Activated CD4-positive, CD25-positive, alpha-beta regulatory T cell treated with anti-CD3 and anti-CD28 coated beads, Interleukin-2, amount 50 U/mL, for 16 hours (primary cell): ENCODE measurements around the gene CELSR1.

Experiments
- DNase-seq: peaks from one replicate; pipeline ENCODE4 v3.0.0-alpha.2; 2020; ENCODE audit warnings: low read depth, low spot score

The CELSR1 gene

GRCh38 chr22:46362934-46363515 lies 174.4 kb downstream of the CELSR1 start:
- no peak for DNase-seq

GRCh38 chr22:46362203-46362933 lies 175.1 kb downstream of the CELSR1 start:
- no peak for DNase-seq

GRCh38 chr22:46361826-46362202 lies 175.6 kb downstream of the CELSR1 start:
- no peak for DNase-seq

GRCh38 chr22:46360891-46361290 lies 176.5 kb downstream of the CELSR1 start:
- DNase-seq = no peak

- DNase-seq = no peak
Measured at GRCh38 chr22:46360097-46360496, 177.3 kb downstream of the CELSR1 start.

DNA sequence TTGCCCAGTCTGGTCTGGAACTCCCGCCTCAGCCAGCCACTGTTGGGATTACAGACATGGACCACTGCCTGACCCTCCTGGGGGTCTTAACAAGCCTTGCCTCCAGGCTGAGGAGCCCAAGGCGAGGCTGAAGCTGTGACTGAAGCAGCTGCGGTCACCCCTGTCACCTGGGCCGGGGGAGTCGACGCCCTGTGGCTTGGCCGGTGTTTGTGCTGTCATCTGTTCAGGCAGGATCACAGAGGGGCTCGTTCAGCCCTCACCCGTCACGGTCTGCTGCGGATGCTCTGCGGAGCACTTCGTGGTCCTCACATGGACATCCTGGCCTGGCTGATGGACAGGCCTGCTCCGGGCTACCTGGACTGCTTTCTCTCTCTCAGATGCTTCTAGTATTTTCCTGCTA lies 178.1 kb downstream of the CELSR1 start:
- no peak for DNase-seq

DNA sequence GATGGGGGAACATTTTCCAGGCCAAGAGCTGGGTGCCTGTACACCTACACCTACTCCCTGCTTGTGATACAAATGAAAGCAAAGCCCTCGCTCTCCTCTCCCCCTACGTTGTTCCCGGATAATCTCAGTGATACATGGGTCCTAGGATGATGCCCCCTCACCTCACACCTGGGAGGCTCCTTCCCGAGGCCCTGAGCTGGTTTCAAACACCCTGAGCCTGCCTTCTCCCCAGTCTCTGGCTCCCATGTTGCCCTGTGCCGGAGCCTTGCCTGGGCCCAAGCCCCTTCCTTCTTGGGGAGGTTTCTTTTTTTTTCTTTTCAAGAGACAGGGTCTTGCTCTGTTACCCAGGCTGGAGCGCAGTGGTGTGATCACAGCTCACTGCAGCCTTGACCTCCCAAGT lies 178.7 kb downstream of the CELSR1 start:
- DNase-seq = no peak

DNA sequence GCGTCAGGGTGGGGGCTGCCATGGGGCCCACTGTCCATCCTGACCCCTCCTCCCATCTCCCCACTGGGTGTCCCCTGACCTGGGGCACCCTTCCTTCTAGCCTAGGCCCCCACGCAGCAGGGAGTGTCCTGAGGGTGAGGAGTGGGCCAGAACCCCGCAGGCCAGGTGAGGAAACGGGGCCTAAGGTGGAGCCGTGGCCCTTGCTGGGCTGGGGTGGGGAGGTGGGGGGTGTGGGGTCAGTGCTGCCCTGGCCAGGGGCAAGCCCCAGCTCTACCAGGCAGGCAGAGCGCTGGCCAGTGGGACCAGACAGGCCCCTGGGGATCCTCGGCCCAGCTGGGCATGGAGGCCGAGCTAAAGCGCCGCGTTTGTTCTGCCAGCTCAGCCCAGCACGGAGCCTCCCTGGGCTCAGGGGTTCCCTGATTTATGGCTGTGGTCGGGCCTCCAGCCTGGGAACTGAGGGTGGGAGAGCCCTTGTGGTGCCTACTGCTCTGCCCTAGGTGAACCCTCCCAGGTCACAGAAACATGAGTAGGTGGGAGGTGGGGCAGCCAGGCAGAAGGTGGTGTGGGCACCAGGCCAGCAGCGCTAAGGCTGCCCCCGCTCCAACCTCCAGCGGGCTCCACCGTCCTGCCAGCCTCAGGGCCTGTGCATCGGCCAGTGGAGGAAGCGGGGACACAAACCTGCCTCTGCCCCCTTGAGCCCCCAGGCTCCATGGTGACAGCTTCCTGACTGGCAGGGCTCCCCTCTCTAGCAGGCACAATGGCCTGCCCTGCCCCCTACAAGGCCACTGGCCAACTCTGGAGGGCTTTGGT lies 179.5 kb downstream of the CELSR1 start:
- no peak for DNase-seq

- no peak for DNase-seq
Measured at GRCh38 chr22:46356496-46357480, 180.6 kb downstream of the CELSR1 start.

GRCh38 chr22:46355996-46356471 lies 181.4 kb downstream of the CELSR1 start:
- no peak for DNase-seq

- no peak for DNase-seq
Measured at GRCh38 chr22:46355369-46355995, 181.9 kb downstream of the CELSR1 start.

DNA sequence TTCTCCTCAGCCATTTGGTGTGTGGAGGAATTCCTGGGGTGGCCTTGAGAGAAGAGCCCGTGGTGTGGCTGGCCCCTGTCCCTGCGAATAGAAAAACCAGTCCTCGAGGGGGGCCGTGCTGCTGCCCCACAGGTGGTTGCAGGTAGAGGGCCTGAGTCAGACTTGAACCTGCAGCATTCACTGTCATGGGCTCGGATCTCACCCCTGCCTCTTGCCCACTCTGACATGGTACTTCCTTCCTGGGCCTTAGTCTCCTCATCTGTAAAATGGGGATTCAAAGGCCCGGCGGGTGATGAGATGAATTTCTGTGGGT lies 182.5 kb downstream of the CELSR1 start:
- no peak for DNase-seq

DNA sequence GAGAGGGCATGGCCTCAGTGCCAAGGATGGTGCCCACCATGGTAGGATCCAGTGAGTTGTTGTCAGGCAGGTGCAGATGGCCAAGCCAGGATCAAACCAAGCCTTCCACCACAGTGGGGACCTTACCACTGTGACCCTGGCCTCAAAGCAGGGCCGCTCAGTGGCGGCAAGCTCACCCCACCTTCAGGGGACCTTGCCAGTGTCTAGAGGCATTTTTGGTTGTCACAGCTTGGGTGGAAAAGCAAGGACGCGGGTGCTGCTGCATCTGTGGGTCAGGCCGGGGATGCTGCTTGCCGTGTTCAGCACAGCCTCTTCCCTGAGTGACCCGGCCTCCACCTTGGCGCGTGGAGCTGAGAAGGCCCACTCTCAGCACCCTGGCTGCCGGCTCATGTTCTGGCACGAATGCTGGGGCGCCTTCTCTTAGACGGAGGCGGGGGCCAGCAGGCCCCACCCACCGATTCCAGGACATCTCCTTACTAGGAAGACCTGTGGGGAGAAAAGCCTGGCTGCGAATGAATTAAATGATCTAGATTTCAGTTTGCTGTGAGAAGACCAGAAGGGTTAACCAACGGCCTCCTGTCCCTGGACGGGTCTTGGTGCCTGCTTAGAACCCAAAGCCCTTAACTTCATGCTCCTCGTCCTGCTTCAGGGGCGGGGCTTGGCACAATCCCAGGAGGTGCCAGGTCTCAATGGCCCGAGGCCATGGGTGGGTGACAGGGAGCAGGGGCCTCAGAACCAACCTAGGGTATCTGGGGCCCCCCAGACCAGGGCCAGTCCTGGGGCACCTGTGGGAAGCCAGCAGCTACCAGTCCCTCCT lies 183.0 kb downstream of the CELSR1 start:
- no peak for DNase-seq

DNA sequence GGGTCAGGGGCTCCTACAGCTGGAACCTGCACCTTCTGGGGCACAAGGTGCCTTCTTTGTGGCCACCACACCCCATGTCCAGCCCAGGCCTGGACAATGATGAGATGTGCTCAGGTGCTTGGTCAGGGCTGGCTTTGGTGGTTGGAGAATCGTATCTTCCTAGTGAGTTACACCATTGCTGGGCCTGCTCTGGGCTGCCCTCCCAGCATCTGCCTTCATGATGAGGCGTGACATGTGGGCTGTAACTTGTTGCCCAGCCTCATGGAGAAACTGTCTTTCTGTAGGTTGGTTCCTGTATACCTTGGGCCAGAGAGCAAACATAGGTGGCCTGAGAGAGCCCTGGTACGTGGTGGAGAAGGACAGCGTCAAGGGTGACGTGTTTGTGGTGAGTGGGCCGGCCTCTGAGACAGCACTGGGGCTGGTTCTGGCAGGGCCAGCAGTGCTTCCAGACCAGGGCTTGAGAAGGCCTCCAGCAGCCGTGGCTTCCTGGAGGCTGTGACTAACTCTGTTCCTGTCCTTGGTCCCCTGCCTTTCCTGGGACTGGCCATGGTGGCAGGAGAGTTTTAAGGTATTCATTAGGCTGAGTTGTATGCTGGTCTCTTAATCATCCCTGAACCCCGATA lies 183.8 kb downstream of the CELSR1 start:
- DNase-seq = no peak

DNA sequence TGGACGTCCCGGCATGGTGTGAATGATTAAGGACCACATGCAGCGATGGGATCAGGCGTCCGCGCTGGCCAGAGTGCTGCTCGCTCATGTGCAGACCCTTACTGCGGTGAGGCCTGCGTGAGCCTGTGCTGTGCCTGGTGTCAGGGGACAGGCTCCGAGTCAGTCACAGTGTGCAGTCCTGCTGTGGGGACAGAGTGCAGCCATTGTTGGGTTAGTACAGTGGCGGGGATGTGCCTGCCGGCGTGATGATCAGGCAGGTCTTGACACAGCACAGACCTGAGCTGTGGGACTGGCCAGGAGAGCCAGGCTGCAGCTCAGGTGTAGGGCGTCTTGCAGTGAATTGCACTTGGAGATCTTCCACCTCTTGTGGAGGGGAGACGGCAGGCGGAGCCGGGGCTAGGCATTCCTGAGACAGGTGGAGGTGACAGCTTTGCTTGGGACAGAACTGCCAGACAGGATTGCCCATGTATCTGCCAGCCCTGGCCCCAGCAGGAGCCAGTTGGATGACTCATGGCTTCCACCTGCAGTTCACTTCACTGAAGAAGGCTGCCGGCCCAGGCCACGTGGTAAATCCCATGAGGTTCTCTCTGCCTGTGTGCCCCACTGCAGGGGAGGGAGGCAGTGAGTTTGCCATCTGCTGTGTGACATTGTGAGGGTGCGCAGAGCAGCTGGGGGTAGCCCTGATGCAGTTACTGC lies 184.6 kb downstream of the CELSR1 start:
- DNase-seq = no peak

DNA sequence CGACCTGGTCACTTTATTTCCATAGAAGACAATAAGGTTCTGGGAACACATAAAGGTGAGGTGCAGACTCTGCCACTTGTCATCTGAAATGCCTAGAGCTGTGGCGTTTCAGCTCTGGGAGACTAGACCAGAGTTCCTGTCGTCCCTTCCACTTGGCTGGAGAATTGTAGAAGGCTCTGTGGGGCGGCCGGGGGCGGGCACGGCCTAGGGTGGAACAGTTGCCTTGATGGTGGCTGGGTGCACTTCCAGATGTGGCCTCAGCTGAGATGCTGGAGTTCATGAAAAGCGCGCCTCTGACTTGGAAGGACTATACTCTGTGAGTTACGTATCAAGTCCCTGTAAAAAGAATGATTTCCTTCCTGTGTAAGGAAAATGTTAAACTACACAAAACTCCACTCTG lies 185.1 kb downstream of the CELSR1 start:
- DNase-seq = no peak

- DNase-seq = no peak
Measured at GRCh38 chr22:46351767-46352166, 185.7 kb downstream of the CELSR1 start.

- DNase-seq = no peak
Measured at GRCh38 chr22:46351131-46351735, 186.2 kb downstream of the CELSR1 start.

- DNase-seq = no peak
Measured at GRCh38 chr22:46350646-46351045, 186.8 kb downstream of the CELSR1 start.
